H1 (cell line): ENCODE data around the gene PLA2G4F. TPM values are rescaled to one million over a fixed set of nuclear protein-coding genes. Genes with fewer than 3 reads are reported as not detected.

ENCODE experiments used
- CTCF ChIA-PET: fragments of 300-600 bp; sonication (Branson Sonifier 250); formaldehyde crosslinking; loops from one replicate; lab custom pipeline; 2021; ENCODE audit not compliant: partially characterized antibody; lab: Charles Lee
- POLR2A ChIA-PET: fragments of 300-600 bp; sonication (Branson Sonifier 250); formaldehyde crosslinking; loops from one replicate; lab custom pipeline; 2021; ENCODE audit warnings: inconsistent platforms; ENCODE audit not compliant: partially characterized antibody; lab: Charles Lee
- DNase-seq, 2 experiments: peaks; one replicate each; pipeline versions ENCODE4 v3.0.0 to v3.0.0-alpha.2; 2010 to 2022; ENCODE audit warnings: low spot score in 2 of 2, low read depth in 1 of 2, mixed read lengths in 1 of 2
- FAIRE-seq: peaks from 2 replicates; lab custom pipeline; 2011; peaks lifted over from hg19 to GRCh38; lab: Jason Lieb, UNC
- H2AFZ ChIP-seq: 2 replicates; pipeline ENCODE4 v1.8.1; 2012; ENCODE audit warnings: low read length, inconsistent platforms
- H2AK5ac ChIP-seq: 2 replicates; pipeline ENCODE4 v1.6.1; 2013; ENCODE audit warnings: low read depth, low read length
- H2BK120ac ChIP-seq: replicated peaks from 2 replicates; pipeline ENCODE3; 2013; ENCODE audit warnings: low read depth, low read length, inconsistent platforms
- H2BK12ac ChIP-seq: 2 replicates; pipeline ENCODE4 v1.6.1; 2013; ENCODE audit warnings: low read depth, low read length
- H2BK15ac ChIP-seq: 2 replicates; pipeline ENCODE4 v1.6.1; 2013; ENCODE audit warnings: low read length
- H2BK20ac ChIP-seq: 2 replicates; pipeline ENCODE4 v1.6.1; 2013; ENCODE audit warnings: low read length
- H2BK5ac ChIP-seq: 2 replicates; pipeline ENCODE4 v1.6.1; 2013; ENCODE audit warnings: low read depth, low read length
- H3K14ac ChIP-seq: 2 replicates; pipeline ENCODE4 v1.6.1; 2013; ENCODE audit warnings: inconsistent platforms; ENCODE audit not compliant: insufficient read length
- H3K18ac ChIP-seq: 2 replicates; pipeline ENCODE4 v1.6.1; 2013; ENCODE audit warnings: low read length; ENCODE audit errors: extremely low read depth
- H3K23ac ChIP-seq: 2 replicates; pipeline ENCODE4 v1.6.1; 2013; ENCODE audit warnings: inconsistent platforms; ENCODE audit not compliant: insufficient read length
- H3K23me2 ChIP-seq: 2 replicates; pipeline ENCODE4 v1.6.1; 2013; ENCODE audit warnings: low read depth, low read length
- H3K27ac ChIP-seq: 2 replicates; pipeline ENCODE4 v1.6.1; 2011; ENCODE audit warnings: low read depth, low read length, inconsistent platforms
- H3K27me3 ChIP-seq, 4 experiments: replicated peaks in 1 of 4; 1 replicate in 1 of 4; 2 replicates in 3 of 4; pipeline versions ENCODE4 v1.6.1 to v1.8.1; 2011 to 2013; ENCODE audit warnings: low read length in 3 of 4, mild to moderate bottlenecking in 3 of 4, inconsistent platforms in 2 of 4, mixed read lengths in 2 of 4, moderate library complexity in 1 of 4; ENCODE audit not compliant: control insufficient read depth in 3 of 4, insufficient read depth in 3 of 4; ENCODE audit errors: extremely low read depth in 1 of 4
- H3K36me3 ChIP-seq, 4 experiments: 2 replicates each; pipeline versions ENCODE4 v1.6.1 to v1.8.1; 2011 to 2013; ENCODE audit warnings: mild to moderate bottlenecking in 4 of 4, low read length in 3 of 4, moderate library complexity in 2 of 4, control low read depth in 1 of 4, inconsistent platforms in 1 of 4; ENCODE audit not compliant: insufficient read depth in 4 of 4, control insufficient read depth in 2 of 4
- H3K4ac ChIP-seq: replicated peaks from 2 replicates; pipeline ENCODE3; 2013; ENCODE audit warnings: low read length, low read depth, mixed read lengths, inconsistent platforms; ENCODE audit not compliant: insufficient read length
- H3K4me1 ChIP-seq, 4 experiments: replicated peaks in 1 of 4; 1 replicate in 1 of 4; 2 replicates in 3 of 4; pipeline versions ENCODE4 v1.6.1 to v1.8.1; 2011 to 2013; ENCODE audit warnings: low read length in 3 of 4, inconsistent platforms in 2 of 4, mixed read lengths in 1 of 4; ENCODE audit not compliant: insufficient read depth in 4 of 4, control insufficient read depth in 3 of 4
- H3K4me2 ChIP-seq, 2 experiments: 2 replicates each; pipeline versions ENCODE4 v1.6.1 to v1.8.1; 2011 to 2013; ENCODE audit warnings: low read depth in 2 of 2, low read length in 2 of 2, control low read depth in 1 of 2, inconsistent platforms in 1 of 2, mild to moderate bottlenecking in 1 of 2; ENCODE audit not compliant: insufficient read depth in 1 of 2
- H3K4me3 ChIP-seq, 4 experiments: fragments of 200-600, 300-600 bp in 1 of 4; sonication (generic), shearing (Covaris generic), sonication (Bioruptor Twin) in 1 of 4; 2 replicates each; pipeline versions ENCODE4 v1.5.1 to v1.8.1; 2011 to 2016; ENCODE audit warnings: low read length in 4 of 4, low read depth in 3 of 4, control low read depth in 2 of 4, inconsistent platforms in 2 of 4, mild to moderate bottlenecking in 2 of 4, mixed read lengths in 1 of 4, moderate library complexity in 1 of 4; ENCODE audit not compliant: insufficient read depth in 2 of 4; ENCODE audit errors: extremely low read depth in 1 of 4
- H3K56ac ChIP-seq: replicated peaks from 2 replicates; pipeline ENCODE3; 2013; ENCODE audit warnings: low read depth, mild to moderate bottlenecking, mixed read lengths, low read length, inconsistent platforms; ENCODE audit not compliant: insufficient read length
- H3K79me1 ChIP-seq: 2 replicates; pipeline ENCODE4 v1.6.1; 2013; ENCODE audit warnings: low read depth, low read length, control low read depth
- H3K79me2 ChIP-seq, 2 experiments: 2 replicates each; pipeline versions ENCODE4 v1.6.1 to v1.8.1; 2012 to 2013; ENCODE audit warnings: low read length in 2 of 2, mild to moderate bottlenecking in 2 of 2, inconsistent platforms in 1 of 2; ENCODE audit not compliant: insufficient read depth in 2 of 2, control insufficient read depth in 1 of 2
- H3K9ac ChIP-seq, 4 experiments: replicated peaks in 1 of 4; 1 replicate in 1 of 4; 2 replicates in 3 of 4; pipeline versions ENCODE4 v1.6.1 to v1.8.1; 2011 to 2013; ENCODE audit warnings: low read depth in 3 of 4, low read length in 3 of 4, control low read depth in 2 of 4, mild to moderate bottlenecking in 2 of 4, moderate library complexity in 2 of 4, inconsistent platforms in 1 of 4; ENCODE audit errors: extremely low read depth in 1 of 4
- H3K9me3 ChIP-seq, 2 experiments: 2 replicates each; pipeline versions ENCODE4 v1.6.1 to v1.8.1; 2012 to 2013; ENCODE audit warnings: mild to moderate bottlenecking in 2 of 2, moderate library complexity in 2 of 2, control low read depth in 1 of 2, inconsistent platforms in 1 of 2, low read depth in 1 of 2, low read length in 1 of 2, mixed read lengths in 1 of 2; ENCODE audit not compliant: insufficient read depth in 2 of 2
- H4K20me1 ChIP-seq, 2 experiments: replicated peaks in 1 of 2; 2 replicates each; pipeline versions ENCODE3 to v1.8.1; 2011 to 2013; ENCODE audit warnings: inconsistent platforms in 2 of 2, low read length in 2 of 2, mild to moderate bottlenecking in 1 of 2; ENCODE audit not compliant: insufficient read depth in 2 of 2, control insufficient read depth in 1 of 2
- H4K5ac ChIP-seq: 2 replicates; pipeline ENCODE4 v1.6.1; 2013; ENCODE audit warnings: low read length, low read depth, mixed read lengths, inconsistent platforms; ENCODE audit not compliant: insufficient read length
- H4K8ac ChIP-seq: 2 replicates; pipeline ENCODE4 v1.8.0; 2013; ENCODE audit warnings: mild to moderate bottlenecking, moderate library complexity, low read length, inconsistent platforms; ENCODE audit not compliant: insufficient read depth; ENCODE audit errors: extremely low read depth
- H4K91ac ChIP-seq: replicated peaks from 2 replicates; pipeline ENCODE3; 2013; ENCODE audit warnings: low read length, mixed read lengths, inconsistent platforms; ENCODE audit not compliant: insufficient read length
- CBX5 ChIP-seq: fragments of 300-800, 300-1000 bp; sonication (generic); IDR thresholded peaks from 2 replicates; pipeline ENCODE4 v1.7.1; 2016; ENCODE audit warnings: antibody characterized with exemption, low read length, low read depth
- CHD1 ChIP-seq: IDR thresholded peaks from 2 replicates; pipeline ENCODE4 v1.6.1; 2012; ENCODE audit warnings: low read depth, low read length, improper control_type of control experiment
- JUN ChIP-seq: IDR thresholded peaks from 2 replicates; pipeline ENCODE4 v1.6.1; 2011; ENCODE audit warnings: low read depth, mild to moderate bottlenecking, improper control_type of control experiment, low read length
- KDM1A ChIP-seq: fragments of 200-600, 300-600 bp; sonication (generic); IDR thresholded peaks from 2 replicates; pipeline ENCODE4 v1.7.1; 2016; ENCODE audit warnings: mild to moderate bottlenecking, low read length, borderline replicate concordance
- SIX5 ChIP-seq: IDR thresholded peaks from 2 replicates; pipeline ENCODE4 v1.6.1; 2011; ENCODE audit warnings: mild to moderate bottlenecking, low read depth, low read length
- WGBS, 2 experiments: shearing (Covaris generic) in 1 of 2; methylation state at CpG; one replicate each; pipeline versions ENCODE4 v1.1.6 to v1.1.7; 2013 to 2015; ENCODE audit warnings: low lambda C conversion rate in 2 of 2, mixed read lengths in 2 of 2, inconsistent platforms in 1 of 2, low coverage in 1 of 2, missing lambda C conversion rate in 1 of 2; ENCODE audit not compliant: insufficient replicate concordance in 2 of 2, insufficient coverage in 1 of 2, insufficient read length in 1 of 2; ENCODE audit errors: extremely low coverage in 1 of 2, missing lambda C conversion rate in 1 of 2; 5-methylcytosine and 5-hydroxymethylcytosine counted together
- polyA plus RNA-seq, 7 experiments: library from polyadenylated mRNA; depleted of rRNA in 3 of 7; stranded (reverse) in 5 of 7; unstranded in 2 of 7; fragments of >200 nt in 5 of 7; fragments of 200-250 nt in 2 of 7; gene quantifications; 1 replicate in 5 of 7; 2 replicates in 1 of 7; 4 replicates in 1 of 7; pipeline versions ENCODE4 v1.2.1 to v1.2.3, GENCODE V29; 2011 to 2013; ENCODE audit warnings: missing spikeins in 2 of 7, mixed read lengths in 2 of 7
- total RNA-seq: library from RNA; stranded (reverse); fragmentation: NEBNext Ultra II Directional; extraction: Animal tissue kit (Norgen Biotek cat#: 25700); gene quantifications from 2 replicates; pipeline ENCODE4 v1.2.1, GENCODE V29; 2021

Gene PLA2G4F
- total and polyA plus RNA-seq, 2 of the 8 experiments (the other 6 are each of a cell fraction or from before 2014, with no cell fraction given), result not detected

DNA sequence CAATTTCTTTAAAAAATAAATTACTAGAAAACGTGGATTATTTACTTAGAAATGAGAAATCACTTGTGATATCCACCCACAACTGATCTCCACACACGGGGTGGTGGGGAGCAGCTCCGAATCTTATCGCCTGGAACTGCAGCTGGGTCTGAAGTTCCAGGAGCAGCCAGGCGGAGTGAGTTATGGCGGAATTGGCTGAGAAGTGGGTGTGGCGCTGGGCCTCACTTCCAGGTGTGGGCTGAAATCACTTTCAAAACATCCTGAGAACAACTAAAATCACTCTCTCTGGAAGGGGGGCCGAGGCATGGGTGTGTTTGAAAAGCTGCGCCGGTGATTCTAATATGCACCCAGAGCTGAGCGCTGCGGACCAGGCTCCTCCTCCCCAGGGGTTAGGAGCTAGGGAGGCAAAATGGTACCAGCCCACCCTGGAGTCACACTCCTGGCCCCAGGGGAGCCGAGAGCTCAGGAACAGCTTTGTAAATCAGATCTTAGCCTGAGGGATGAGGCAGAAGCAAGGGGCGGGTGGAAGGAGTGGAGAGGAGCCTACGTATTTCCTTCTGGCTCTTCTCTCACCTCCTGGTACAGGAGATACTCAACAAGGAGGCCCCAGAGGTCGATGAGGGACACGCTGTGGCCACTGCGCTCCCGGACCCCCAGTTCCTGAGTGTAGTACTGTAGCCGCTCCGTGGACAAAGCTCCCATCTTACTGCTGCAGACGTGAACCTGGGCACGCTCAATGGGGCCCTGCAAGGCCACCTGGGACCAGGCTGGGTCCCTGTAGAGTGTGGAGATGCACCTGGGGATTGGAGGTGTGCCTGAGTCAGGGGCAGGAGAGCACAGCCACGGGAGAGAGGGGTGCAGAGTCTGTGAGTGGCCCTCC is 9.6 kb downstream of the PLA2G4F start:
- no peak for FAIRE-seq
- Histone ChIP-seq H3K56ac (no peak overlapping the region), H3K9me3 (no peaks in the 10 kb centered on the region), H2BK15ac (peak overlapping the region; percentile 3; the same call in 1 of the 2 replicates), H3K36me3 (no peaks in the 10 kb centered on the region), H3K27me3 (no peaks in the 10 kb centered on the region), H4K91ac (no peak overlapping the region), H2BK5ac (no peak overlapping the region), H3K79me2 (no peaks in the 10 kb centered on the region), H2BK12ac (no peak overlapping the region), H3K27ac (no peak overlapping the region), H3K18ac (no peak overlapping the region), H2AFZ (0 out of 2 replicates have a peak overlapping the region, but pooled peaks have one; percentile 34), H4K8ac (peak overlapping the region; percentile 89), H2BK120ac (no peak overlapping the region), H3K4me1 (peaks cover 0 to 3% (median 0%) of the 10 kb centered on the region in 4 experiments; a peak in 1 of 7 replicates), H3K9ac (no peak overlapping the region), H2BK20ac (no peak overlapping the region), H3K14ac (no peak overlapping the region), H2AK5ac (no peak overlapping the region), H3K4ac (no peak overlapping the region), H3K79me1 (no peaks in the 10 kb centered on the region), H3K4me2 (no peak overlapping the region), H4K5ac (no peak overlapping the region), H3K4me3 (no peak overlapping the region), H3K23me2 (no peaks in the 10 kb centered on the region), H3K23ac (no peak overlapping the region), H4K20me1 (no peaks in the 10 kb centered on the region)
- CTCF ChIA-PET, result interaction anchor here (0.8 to 22.6 kb wide), 8 partner anchors 10 to 239 kb away, joined by 3 to 416 read pairs (median 7); partner anchors contain the start of gene PLA2G4F
- POLR2A ChIA-PET, result interaction anchor here (0.6 kb wide), 1 partner anchor 444 kb away, joined by 3 read pairs; no protein-coding TSS in a partner anchor
- WGBS, 2 experiments, result 92% methylated on average over 24 of the region's 24 CpGs; no CpG with 5 or more reads in 1 of the 2 experiments
- no peak for DNase-seq
- TF ChIP-seq CHD1 (no peak), KDM1A (no peak), SIX5 (no peak), JUN (no peak), CBX5 (no peak)
